Kidney epithelial cell (primary cell): ENCODE measurements around the gene RPL39. TPM values are rescaled to one million over a fixed set of nuclear protein-coding genes. Genes with fewer than 3 reads are reported as not detected.
A peak's percentile ranks its signal among the peaks of the same experiment; 100 is the strongest.

ENCODE experiments used
- DNase-seq: peaks from one replicate; pipeline ENCODE4 v3.0.0-alpha.2; 2010; ENCODE audit warnings: low read depth
- H3K27me3 ChIP-seq: 2 replicates; pipeline ENCODE4 v1.6.0; 2011; ENCODE audit warnings: low read length; ENCODE audit not compliant: control insufficient read depth, insufficient read depth
- H3K36me3 ChIP-seq: 2 replicates; pipeline ENCODE4 v1.5.1; 2011; ENCODE audit warnings: low read length; ENCODE audit not compliant: control insufficient read depth, insufficient read depth
- H3K4me3 ChIP-seq: 2 replicates; pipeline ENCODE4 v1.5.1; 2011; ENCODE audit warnings: low read depth, mild to moderate bottlenecking, control low read depth, low read length
- total RNA-seq: library from RNA; depleted of rRNA; stranded (reverse); fragments of >200 nt; gene quantifications from 2 replicates; pipeline ENCODE4 v1.2.3, GENCODE V29; 2015
- TF ChIP-seq, protein P1 (sequence below): IDR thresholded peaks from 2 replicates; pipeline ENCODE4 v1.5.1; 2011; ENCODE audit warnings: mild to moderate bottlenecking, moderate library complexity, low read length, control low read depth, inconsistent platforms; ENCODE audit not compliant: insufficient read depth, poor library complexity, severe bottlenecking

RPL39 gene
- total RNA-seq, 1 donor from 2014 or later = 9,048 TPM

DNA sequence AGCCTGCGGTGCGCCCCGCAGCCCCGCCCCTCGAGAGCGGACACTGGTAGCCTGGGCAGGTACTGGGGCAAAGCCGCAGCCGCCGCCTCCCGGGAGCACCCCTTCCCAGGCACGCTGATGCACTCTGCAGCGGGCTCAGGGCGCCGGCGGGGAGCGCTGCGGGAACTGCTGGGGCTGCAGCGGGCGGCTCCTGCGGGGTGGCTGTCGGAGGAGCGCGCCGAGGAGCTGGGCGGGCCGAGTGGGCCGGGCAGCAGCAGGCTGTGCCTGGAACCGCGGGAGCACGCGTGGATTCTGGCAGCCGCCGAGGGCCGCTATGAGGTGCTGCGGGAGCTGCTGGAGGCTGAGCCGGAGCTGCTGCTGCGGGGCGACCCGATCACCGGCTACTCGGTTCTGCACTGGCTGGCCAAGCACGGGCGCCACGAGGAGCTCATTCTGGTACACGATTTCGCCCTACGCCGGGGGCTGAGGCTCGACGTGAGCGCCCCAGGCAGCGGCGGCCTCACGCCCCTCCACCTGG is 32.6 kb downstream of the RPL39 start:
- DNase-seq = no peak
- Histone ChIP-seq H3K36me3 (no peaks in the 10 kb centered on the region), H3K27me3 (peaks cover 16% of the 10 kb centered on the region), H3K4me3 (peak overlapping the region; percentile 26)
- TF ChIP-seq, protein P1, sequence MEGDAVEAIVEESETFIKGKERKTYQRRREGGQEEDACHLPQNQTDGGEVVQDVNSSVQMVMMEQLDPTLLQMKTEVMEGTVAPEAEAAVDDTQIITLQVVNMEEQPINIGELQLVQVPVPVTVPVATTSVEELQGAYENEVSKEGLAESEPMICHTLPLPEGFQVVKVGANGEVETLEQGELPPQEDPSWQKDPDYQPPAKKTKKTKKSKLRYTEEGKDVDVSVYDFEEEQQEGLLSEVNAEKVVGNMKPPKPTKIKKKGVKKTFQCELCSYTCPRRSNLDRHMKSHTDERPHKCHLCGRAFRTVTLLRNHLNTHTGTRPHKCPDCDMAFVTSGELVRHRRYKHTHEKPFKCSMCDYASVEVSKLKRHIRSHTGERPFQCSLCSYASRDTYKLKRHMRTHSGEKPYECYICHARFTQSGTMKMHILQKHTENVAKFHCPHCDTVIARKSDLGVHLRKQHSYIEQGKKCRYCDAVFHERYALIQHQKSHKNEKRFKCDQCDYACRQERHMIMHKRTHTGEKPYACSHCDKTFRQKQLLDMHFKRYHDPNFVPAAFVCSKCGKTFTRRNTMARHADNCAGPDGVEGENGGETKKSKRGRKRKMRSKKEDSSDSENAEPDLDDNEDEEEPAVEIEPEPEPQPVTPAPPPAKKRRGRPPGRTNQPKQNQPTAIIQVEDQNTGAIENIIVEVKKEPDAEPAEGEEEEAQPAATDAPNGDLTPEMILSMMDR = no peak

DNA sequence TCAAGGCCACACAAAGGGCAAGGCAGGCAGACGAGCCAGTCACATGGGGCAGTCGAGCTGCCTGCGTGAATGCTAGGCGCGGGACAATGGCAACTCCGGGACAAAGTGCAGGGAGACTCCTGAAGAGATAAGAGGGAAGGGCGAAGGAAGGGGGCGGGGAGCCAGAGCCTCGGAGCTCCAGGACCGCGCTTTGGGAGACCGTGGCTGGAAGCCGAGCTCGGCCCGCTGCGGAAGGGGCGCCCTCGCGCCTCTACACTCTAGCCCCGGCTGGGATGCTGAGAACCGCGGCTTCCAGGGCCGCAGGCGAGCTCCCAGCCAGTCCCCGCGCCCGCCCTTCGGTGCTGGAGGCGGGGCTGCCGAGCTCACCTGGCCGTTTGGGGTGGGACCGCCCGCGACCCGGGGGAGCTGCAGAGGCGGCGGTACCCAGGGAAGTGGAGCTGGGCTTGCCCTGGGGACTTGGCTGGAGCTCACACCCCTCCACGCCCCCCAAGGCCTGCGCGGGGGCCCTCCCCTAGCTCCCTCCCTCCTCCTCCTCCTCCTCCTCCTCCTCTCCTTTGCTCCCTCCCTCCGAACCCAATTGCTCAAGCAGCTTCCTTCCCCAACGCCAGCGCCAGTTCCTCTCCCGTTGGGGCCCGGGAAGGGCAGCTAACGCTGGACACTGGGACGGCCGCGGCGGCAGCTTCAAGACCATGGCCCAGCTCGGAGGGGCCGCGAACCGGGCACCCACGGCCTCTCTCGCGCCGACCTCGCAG is 33.3 kb downstream of the RPL39 start, which contains the start of gene SOWAHD:
Gene SOWAHD, plus strand, starts transcription at position 610 of the 752 bp plus-strand sequence. Its CDS starts 80 bp downstream, at position 690.
- peaks cover 16% of the 10 kb centered on the region for H3K27me3 ChIP-seq
- TF ChIP-seq, protein P1 = no peak
- no peak for DNase-seq
- H3K4me3 ChIP-seq = peak within 1 kb of the TSS; percentile 26
- H3K36me3 ChIP-seq = no peaks in the 10 kb centered on the region

DNA sequence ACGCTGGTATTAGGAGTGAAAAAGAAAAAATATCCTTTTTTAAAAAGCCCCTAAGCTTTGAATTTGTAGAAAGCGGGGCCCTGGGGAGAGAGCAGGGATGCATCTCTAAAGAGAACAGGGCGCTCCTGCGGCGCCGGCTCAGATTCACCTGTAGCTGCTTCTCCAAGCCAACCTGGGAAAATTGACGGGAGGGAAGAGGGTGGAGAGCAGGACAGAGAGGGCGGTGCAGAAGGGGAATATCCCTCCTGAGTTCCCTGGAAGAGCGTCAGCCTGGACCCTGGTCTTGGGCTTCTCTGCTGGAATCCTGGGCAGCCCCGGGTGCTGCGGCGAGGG is 33.8 kb downstream of the RPL39 start:
- peaks cover 16% of the 10 kb centered on the region for H3K27me3 ChIP-seq
- no peaks in the 10 kb centered on the region for H3K36me3 ChIP-seq
- TF ChIP-seq, protein P1 = no peak
- no peak overlapping the region for H3K4me3 ChIP-seq
- DNase-seq = no peak

DNA sequence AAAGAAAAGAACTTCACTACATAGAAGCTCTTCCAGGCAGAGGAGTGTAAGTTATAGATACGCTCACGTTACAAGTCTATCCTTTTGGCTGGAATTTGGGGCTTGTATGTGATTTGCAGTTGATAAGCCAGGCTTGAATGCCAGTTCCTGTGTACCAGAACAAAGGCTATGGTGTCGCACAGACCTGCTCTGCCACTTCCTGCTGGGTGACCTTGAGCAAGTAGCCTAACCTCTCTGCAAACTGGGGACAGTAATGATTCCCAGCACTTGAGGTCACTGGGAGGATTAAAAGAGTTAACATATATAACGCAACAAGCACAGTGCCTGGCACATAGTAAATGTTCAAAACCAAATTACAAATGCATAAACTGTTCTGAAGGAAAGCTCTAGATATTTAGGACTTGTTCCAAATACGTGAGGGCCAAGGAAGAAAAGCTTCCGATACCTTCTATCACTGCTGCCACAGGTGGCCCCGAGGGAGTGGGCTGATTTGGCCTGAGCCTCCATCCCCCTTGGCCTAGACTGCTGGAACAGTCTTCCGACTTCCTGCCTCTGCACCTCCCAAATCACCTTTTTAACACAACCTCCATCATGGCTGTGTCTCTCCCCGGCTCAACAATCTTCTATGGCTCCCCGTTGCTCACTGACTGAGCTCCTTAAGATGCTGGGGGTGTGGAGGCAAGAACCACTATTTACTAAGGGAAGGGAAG is 34.3 kb downstream of the RPL39 start:
- no peak for DNase-seq
- Histone ChIP-seq H3K4me3 (no peak overlapping the region), H3K27me3 (peaks cover 16% of the 10 kb centered on the region), H3K36me3 (no peaks in the 10 kb centered on the region)
- TF ChIP-seq, protein P1 = no peak

DNA sequence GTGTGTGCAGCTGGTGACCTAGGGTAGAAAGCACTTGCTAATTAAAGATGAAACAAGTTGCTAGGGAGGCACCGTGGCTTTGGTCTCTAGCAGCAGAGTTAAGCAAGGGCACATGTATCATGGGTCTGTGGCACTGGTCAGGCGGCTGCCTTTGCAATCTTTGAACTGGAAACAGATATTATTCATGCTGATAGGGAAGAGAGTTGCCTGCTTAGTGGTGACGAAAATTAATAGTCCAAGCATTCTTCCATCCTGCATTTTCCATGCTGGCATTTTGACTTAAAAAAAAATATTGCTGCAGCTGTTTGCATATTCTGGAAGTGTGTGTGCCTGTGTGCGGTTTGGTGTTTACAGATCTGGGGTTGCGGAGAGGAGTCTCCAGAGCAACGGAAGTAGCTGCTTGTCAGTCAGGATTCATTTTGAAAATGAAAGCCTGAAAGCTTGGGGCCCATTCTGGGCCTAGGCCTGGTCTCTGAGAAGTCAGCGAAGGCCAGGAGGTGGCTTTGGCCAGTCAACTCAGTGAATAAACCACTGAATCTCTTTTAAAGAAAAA is 35.4 kb downstream of the RPL39 start:
- H3K27me3 ChIP-seq = peaks cover 16% of the 10 kb centered on the region
- TF ChIP-seq, protein P1 = no peak
- no peaks in the 10 kb centered on the region for H3K36me3 ChIP-seq
- no peak for DNase-seq
- no peak overlapping the region for H3K4me3 ChIP-seq
